Activated naive CD4-positive, alpha-beta T cell treated with anti-CD3 and anti-CD28 coated beads, Interleukin-2, amount 50 U/mL, for 16 hours (primary cell): ENCODE measurements around the gene GAGE12J.
"Not testable (repeated sequence)": the region's sequence is repeated elsewhere in the genome, so short reads cannot be mapped to it uniquely, and the experiment has no call there.

Experiments used
- DNase-seq: peaks from one replicate; pipeline ENCODE4 v3.0.0-alpha.2; 2020

GAGE12J gene

DNA sequence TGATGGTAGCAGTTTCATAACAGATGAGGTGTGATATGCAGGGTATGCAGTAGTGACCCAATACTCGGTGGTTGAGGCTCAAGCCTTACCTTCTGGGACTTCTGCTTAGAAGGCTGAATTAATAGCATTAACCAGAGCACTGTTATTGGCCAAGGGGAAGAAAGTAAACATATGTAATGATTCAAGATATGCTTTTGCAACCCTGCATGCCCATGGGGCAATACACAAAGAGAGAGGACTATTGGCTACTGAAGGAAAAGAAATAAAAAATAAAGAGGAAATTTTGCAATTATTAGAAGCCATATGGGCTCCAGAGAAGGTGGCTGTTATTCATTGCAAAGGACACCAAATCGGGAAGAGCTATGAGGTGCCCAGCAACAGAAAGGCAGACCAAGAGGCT, 9.7 kb upstream of the GAGE12J start:
- no peak for DNase-seq

DNA sequence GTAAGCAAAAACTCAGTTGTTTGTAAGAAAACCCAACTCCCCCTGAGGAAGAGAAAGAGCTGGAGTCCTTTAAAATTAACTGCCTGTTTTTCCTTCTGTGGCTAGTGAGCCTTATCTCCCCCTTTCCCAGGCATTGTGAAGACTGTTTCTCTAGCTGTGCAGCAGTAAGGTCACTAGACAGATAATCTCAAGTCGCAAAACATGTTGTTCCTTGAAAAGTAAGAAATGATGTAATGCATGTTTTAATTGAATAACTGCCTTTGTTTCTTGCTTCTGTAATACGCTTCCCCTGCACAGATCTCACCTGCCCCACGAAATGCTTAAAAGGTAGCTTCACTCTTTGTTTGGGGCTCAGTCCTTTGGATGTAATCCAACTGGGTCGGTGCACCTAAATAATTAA, 5.8 kb upstream of the GAGE12J start:
- no peak for DNase-seq

DNA sequence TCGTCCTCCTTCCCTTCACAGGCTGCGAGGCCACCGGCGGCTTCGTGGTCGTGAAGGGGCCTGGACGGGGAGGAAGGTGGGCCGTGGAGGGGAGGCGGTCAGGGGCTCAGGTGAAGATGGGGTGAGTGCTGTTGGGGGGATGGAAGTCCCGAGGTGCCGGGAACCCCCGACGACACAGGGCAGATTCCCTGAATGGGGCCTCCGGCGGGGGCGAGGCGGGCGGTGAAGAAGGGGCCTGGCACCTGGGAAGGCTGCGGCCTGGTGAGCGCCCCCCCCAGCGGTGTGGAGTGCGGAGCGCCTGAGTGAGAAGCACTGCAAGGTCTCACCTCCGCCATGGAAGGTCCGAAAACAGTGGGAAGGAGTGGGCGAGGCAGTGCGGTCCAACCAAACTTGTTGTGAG, 429 bp downstream of the GAGE12J start:
- DNase-seq: not testable (repeated sequence)

DNA sequence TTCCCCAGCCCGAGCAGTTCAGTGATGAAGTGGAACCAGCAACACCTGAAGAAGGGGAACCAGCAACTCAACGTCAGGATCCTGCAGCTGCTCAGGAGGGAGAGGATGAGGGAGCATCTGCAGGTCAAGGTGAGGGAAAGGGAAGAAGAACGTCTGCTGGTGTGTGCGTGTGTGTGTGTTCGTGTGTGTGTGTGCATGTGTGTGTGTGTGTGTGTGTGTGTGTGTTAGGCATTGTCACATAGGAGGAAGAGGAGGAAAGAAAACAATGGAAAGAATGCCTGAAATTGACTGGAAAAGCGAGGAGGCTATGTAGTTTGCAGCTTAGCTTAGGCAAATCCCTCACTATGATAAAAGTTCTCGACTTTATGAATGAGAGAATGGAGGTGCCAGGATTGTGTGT, 1.9 kb downstream of the GAGE12J start:
- DNase-seq: not testable (repeated sequence)

DNA sequence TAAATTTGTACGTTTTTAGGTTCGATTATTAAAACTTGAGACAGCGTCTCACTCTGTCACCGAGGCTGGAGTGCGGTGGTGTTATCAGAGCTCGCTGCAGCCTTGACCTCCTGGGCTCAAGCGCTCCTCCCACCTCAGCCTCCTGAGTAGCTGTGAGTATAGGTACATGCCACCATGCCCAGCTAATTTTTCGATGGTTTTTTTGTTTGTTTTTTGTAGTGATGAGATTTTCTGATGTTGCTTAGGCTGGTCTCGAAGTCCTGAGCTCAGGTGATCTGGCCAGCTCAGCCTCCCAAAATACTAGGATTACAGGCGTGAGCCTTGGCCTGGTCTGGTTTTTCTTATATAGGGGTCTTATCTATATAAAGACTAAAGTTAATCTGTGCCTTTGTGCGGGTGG, 8.6 kb downstream of the GAGE12J start:
- not testable (repeated sequence) for DNase-seq

- DNase-seq: not testable (repeated sequence)
Observed at GRCh38 chrX:49331282-49331681, 9.4 kb downstream of the GAGE12J start, which contains the start of gene GAGE13. GAGE13 (plus strand) TSS chrX:49331582; CDS start chrX:49332738, 1,156 bp downstream.

DNA sequence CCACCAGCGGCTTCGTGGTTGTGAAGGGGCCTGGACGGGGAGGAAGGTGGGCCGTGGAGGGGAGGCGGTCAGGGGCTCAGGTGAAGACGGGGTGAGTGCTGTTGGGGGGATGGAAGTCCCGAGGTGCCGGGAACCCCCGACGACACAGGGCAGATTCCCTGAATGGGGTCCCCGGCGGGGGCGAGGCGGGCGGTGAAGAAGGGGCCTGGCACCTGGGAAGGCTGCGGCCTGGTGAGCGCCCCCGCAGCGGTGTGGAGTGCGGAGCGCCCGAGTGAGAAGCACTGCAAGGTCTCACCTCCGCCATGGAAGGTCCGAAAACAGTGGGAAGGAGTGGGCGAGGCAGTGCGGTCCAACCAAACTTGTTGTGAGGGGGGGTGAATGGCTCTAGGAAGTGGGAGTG, 10.0 kb downstream of the GAGE12J start:
- not testable (repeated sequence) for DNase-seq

GRCh38 chrX:49341449-49341848, 19.6 kb downstream of the GAGE12J start:
- DNase-seq: peak; percentile 29

DNA sequence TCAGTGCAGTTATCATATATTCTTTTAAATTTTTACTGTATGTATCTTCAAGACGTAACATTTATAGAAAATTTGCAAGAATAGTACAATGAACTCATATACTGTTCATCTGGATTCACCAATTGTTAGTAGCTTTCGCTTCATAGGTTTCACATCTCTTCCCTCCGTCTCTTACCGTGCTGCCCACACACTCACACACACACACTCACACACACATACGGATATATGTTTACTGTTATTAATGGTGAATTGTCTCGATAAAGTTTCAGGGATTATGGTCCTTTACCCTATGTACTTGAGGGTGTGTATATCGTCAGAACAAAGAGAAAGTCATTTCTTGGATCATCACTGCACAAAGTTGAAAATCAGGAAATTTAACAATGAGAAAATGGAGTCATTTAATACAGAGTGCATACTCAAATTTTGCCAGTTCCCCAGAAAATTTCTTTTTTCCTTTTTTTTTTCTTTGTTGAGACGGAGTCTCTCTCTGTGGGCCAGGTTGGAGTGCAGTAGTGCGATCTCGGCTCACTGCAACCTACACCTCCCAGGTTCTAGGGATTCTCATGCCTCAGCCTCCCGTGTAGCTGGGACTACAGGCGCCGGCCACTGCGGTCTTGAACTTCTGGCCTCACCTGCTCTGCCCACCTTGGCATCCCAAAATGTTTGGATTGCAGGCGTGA, 22.8 kb downstream of the GAGE12J start:
- DNase-seq: not testable (repeated sequence)

DNA sequence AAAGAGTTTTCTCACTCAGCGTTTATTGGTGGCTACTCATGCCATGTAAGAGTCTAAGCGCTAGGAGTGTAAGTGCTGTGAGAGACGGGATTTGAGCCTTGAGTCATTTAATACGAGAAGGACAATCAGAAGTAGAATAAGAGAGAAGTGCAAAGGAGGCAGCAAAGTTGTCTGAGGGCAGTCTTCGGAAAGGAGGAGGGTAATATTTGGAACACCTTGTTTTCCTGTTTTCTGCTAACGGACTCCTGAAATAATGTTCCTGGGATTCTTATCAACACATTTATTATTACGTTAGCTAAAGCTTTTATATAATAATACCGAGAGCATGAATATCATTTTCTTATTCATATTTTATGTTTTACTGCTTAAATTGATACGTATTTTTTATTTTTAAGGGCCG, 23.6 kb downstream of the GAGE12J start:
- DNase-seq: not testable (repeated sequence)

DNA sequence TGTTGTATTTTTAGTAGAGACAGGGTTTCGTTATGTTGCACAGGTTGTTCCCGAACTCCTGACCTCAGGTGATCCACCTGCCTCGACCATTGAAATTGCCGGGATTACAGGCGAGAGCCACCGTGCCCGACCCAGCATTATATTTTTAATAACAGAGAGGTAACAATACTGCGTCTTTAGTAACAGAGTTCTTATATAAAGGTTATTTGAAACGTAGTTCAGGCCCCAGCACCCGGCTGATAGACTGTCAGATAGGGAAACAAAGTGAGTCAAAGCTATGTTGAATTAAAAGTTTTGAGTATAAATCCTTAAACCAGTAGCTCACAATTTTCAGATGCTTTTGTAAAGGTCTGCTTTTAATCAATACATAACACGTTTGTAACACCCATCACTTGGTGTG, 24.3 kb downstream of the GAGE12J start:
- not testable (repeated sequence) for DNase-seq
